Measurements from ENCODE around the gene ATP5ME.
"Not testable (repeated sequence)": the region's sequence is repeated elsewhere in the genome, so short reads cannot be mapped to it uniquely, and the experiment has no call there.

Gene ATP5ME

GRCh38 chr4:636628-637159, 37.4 kb downstream of the ATP5ME start:
- in situ Hi-C loops (cut with HindIII; ENCODE audit: low sequenced_read_pairs), result no loop called here

GRCh38 chr4:635851-636627, 38.0 kb downstream of the ATP5ME start:
- in situ Hi-C loops (cut with HindIII; ENCODE audit: low sequenced_read_pairs), result no loop called here

- in situ Hi-C loops (cut with HindIII; ENCODE audit: low sequenced_read_pairs), result not testable (repeated sequence)
These were observed 38.8 kb downstream of the ATP5ME start for GRCh38 chr4:635066-635835.

- in situ Hi-C loops (cut with HindIII; ENCODE audit: low sequenced_read_pairs), result no loop called here
These were observed 39.5 kb downstream of the ATP5ME start for GRCh38 chr4:634599-634985.

GRCh38 chr4:633976-634598, 40.0 kb downstream of the ATP5ME start:
- in situ Hi-C loops (cut with HindIII; ENCODE audit: low sequenced_read_pairs), result no loop called here

GRCh38 chr4:633406-633805, 40.7 kb downstream of the ATP5ME start:
- in situ Hi-C loops (cut with HindIII; ENCODE audit: low sequenced_read_pairs), result no loop called here

GRCh38 chr4:632926-633325, 41.1 kb downstream of the ATP5ME start:
- in situ Hi-C loops (cut with HindIII; ENCODE audit: low sequenced_read_pairs), result no loop called here

GRCh38 chr4:632196-632790, 41.8 kb downstream of the ATP5ME start:
- in situ Hi-C loops (cut with HindIII; ENCODE audit: low sequenced_read_pairs), result no loop called here

GRCh38 chr4:630656-631055, 43.4 kb downstream of the ATP5ME start:
- in situ Hi-C loops (cut with HindIII; ENCODE audit: low sequenced_read_pairs), result no loop called here

GRCh38 chr4:629915-630641, 44.0 kb downstream of the ATP5ME start:
- in situ Hi-C loops (cut with HindIII; ENCODE audit: low sequenced_read_pairs), result no loop called here

GRCh38 chr4:629636-629914, 44.5 kb downstream of the ATP5ME start:
- in situ Hi-C loops (cut with HindIII; ENCODE audit: low sequenced_read_pairs), result no loop called here

GRCh38 chr4:628821-629635, 45.0 kb downstream of the ATP5ME start:
- in situ Hi-C loops (cut with HindIII; ENCODE audit: low sequenced_read_pairs), result no loop called here

GRCh38 chr4:628311-628741, 45.8 kb downstream of the ATP5ME start:
- in situ Hi-C loops (cut with HindIII; ENCODE audit: low sequenced_read_pairs), result no loop called here

- in situ Hi-C loops (cut with HindIII; ENCODE audit: low sequenced_read_pairs), result no loop called here
These were observed 46.5 kb downstream of the ATP5ME start for GRCh38 chr4:627347-628125.

GRCh38 chr4:626201-627091, 47.6 kb downstream of the ATP5ME start:
- in situ Hi-C loops (cut with HindIII; ENCODE audit: low sequenced_read_pairs), result no loop called here

- in situ Hi-C loops (cut with HindIII; ENCODE audit: low sequenced_read_pairs), result no loop called here
These were observed 48.4 kb downstream of the ATP5ME start for GRCh38 chr4:625631-626161.

- in situ Hi-C loops (cut with HindIII; ENCODE audit: low sequenced_read_pairs), result loop anchor here (25.0 kb wide), 1 partner anchor 787 kb away; the partner anchor contains the start of gene NKX1-1
These were observed 49.1 kb downstream of the ATP5ME start, which contains the start of gene PDE6B for GRCh38 chr4:624705-625590. TSS of gene PDE6B (plus strand) at chr4:625573. CDS start at chr4:625627, 54 bp downstream.

All from DLD1 (cell line).